K562 (cell line): ENCODE data around the gene UBE2L3. TPM values are rescaled to one million over a fixed set of nuclear protein-coding genes. Genes with fewer than 3 reads are reported as not detected.

Experiments used
- CEBPG ChIP-seq, 3 experiments: fragments of 200-800 bp in 1 of 3; sonication (Bioruptor generic) in 1 of 3; sonication (generic) in 1 of 3; formaldehyde crosslinking in 1 of 3; IDR thresholded peaks in 2 of 3; conservative IDR thresholded peaks in 1 of 3; 2 replicates each; pipeline versions ENCODE4 v1.6.1 to v1.8.0; 2016 to 2022; ENCODE audit warnings: missing compliant biosample characterization in 2 of 3, missing genetic modification characterization in 2 of 3, mild to moderate bottlenecking in 1 of 3, missing genetic modification reagents in 1 of 3
- CHCHD3 ChIP-seq: fragments of 250-450 bp; sonication (Bioruptor Pico); IDR thresholded peaks from 2 replicates; pipeline ENCODE4 v2.1.2; 2022; ENCODE audit warnings: mild to moderate bottlenecking
- GMEB1 ChIP-seq: fragments of 250-450 bp; sonication (Bioruptor Pico); IDR thresholded peaks from 2 replicates; pipeline ENCODE4 v1.4.0; 2020; ENCODE audit warnings: mild to moderate bottlenecking
- HDAC8 ChIP-seq: fragments of 450-650 bp; IDR thresholded peaks from 2 replicates; pipeline ENCODE4 v1.6.1; 2016; ENCODE audit warnings: mild to moderate bottlenecking, missing genetic modification characterization, moderate library complexity, missing compliant biosample characterization
- HMG20B ChIP-seq: fragments of 250-450 bp; sonication (Bioruptor Pico); IDR thresholded peaks from 2 replicates; pipeline ENCODE4 v1.5.0; 2021; ENCODE audit warnings: mild to moderate bottlenecking
- MTF1 ChIP-seq: fragments of 250-450 bp; sonication (Bioruptor Pico); IDR thresholded peaks from 2 replicates; pipeline ENCODE4 v1.9.0; 2021; ENCODE audit warnings: moderate library complexity, mild to moderate bottlenecking, inconsistent platforms, borderline replicate concordance
- NCOA1 ChIP-seq: fragments of 450-650 bp; IDR thresholded peaks from 2 replicates; pipeline ENCODE4 v1.6.1; 2016; ENCODE audit warnings: low read depth
- PHB ChIP-seq: fragments of 250-450 bp; sonication (Bioruptor Pico); IDR thresholded peaks from 2 replicates; pipeline ENCODE4 v1.5.0; 2021
- PRDM10 ChIP-seq: fragments of 450-650 bp; IDR thresholded peaks from 2 replicates; pipeline ENCODE4 v1.6.1; 2018; ENCODE audit not compliant: partially characterized antibody
- RB1 ChIP-seq: fragments of 450-650 bp; IDR thresholded peaks from 2 replicates; pipeline ENCODE4 v1.6.1; 2017; ENCODE audit warnings: low read depth, mild to moderate bottlenecking
- TAF7 ChIP-seq: fragments of 450-650 bp; IDR thresholded peaks from 2 replicates; pipeline ENCODE4 v1.6.1; 2016; ENCODE audit warnings: missing genetic modification characterization, missing compliant biosample characterization
- TCF15 ChIP-seq: fragments of 250-450 bp; sonication (Bioruptor Pico); IDR thresholded peaks from 2 replicates; pipeline ENCODE4 v1.8.0; 2022; ENCODE audit warnings: moderate library complexity, mild to moderate bottlenecking, inconsistent platforms
- TEAD4 ChIP-seq, 2 experiments: sonication (generic) in 1 of 2; formaldehyde crosslinking in 1 of 2; IDR thresholded peaks; 2 replicates each; pipeline versions ENCODE4 v1.6.1 to v1.8.0; 2012 to 2022; ENCODE audit warnings: borderline replicate concordance in 1 of 2, inconsistent platforms in 1 of 2, low read length in 1 of 2, mild to moderate bottlenecking in 1 of 2, missing genetic modification reagents in 1 of 2
- ZBTB5 ChIP-seq: fragments of 450-650 bp; IDR thresholded peaks from 2 replicates; pipeline ENCODE4 v1.6.1; 2017; ENCODE audit warnings: antibody characterized with exemption
- ZNF274 ChIP-seq: IDR thresholded peaks from 2 replicates; pipeline ENCODE4 v1.6.1; 2011; ENCODE audit warnings: low read depth, mild to moderate bottlenecking, low read length, moderate library complexity, borderline replicate concordance
- polyA plus RNA-seq, 8 experiments: library from polyadenylated mRNA; depleted of rRNA in 4 of 8; stranded (reverse) in 5 of 8; unstranded in 3 of 8; fragments of >200 nt; fragmentation: Nextera tagmentation in 2 of 8; fragmentation: Illumina TruSeq in 1 of 8; extraction: Ambion mirVana in 2 of 8; extraction: Trizol in 1 of 8; gene quantifications; 2 replicates each; pipeline versions ENCODE4 v1.2.1 to v1.2.3, GENCODE V29; 2011 to 2014; ENCODE audit warnings: inconsistent platforms in 1 of 8, missing spikeins in 1 of 8
- total RNA-seq, 7 experiments: library from RNA; depleted of rRNA in 6 of 7; stranded (reverse); fragments of >200 nt in 6 of 7; fragmentation: Illumina TruSeq in 2 of 7; extraction: Trizol in 2 of 7; gene quantifications; 2 replicates each; pipeline versions ENCODE4 v1.2.1 to v1.2.3, GENCODE V29; 2011 to 2021; ENCODE audit warnings: low replicate concordance in 1 of 7
- TF ChIP-seq, protein P1 (sequence below): fragments of 250-450 bp; sonication (Bioruptor Pico); IDR thresholded peaks from 2 replicates; pipeline ENCODE4 v1.4.0; 2020; ENCODE audit warnings: borderline replicate concordance

UBE2L3 gene
- total and polyA plus RNA-seq, 9 of the 15 experiments (the other 6 are each of a cell fraction or from before 2014, with no cell fraction given): 215 to 625 (median 285) TPM

- no peak for TF ChIP-seq TAF7 (tag)
- no peak for TF ChIP-seq PHB
- TF ChIP-seq, protein P1, sequence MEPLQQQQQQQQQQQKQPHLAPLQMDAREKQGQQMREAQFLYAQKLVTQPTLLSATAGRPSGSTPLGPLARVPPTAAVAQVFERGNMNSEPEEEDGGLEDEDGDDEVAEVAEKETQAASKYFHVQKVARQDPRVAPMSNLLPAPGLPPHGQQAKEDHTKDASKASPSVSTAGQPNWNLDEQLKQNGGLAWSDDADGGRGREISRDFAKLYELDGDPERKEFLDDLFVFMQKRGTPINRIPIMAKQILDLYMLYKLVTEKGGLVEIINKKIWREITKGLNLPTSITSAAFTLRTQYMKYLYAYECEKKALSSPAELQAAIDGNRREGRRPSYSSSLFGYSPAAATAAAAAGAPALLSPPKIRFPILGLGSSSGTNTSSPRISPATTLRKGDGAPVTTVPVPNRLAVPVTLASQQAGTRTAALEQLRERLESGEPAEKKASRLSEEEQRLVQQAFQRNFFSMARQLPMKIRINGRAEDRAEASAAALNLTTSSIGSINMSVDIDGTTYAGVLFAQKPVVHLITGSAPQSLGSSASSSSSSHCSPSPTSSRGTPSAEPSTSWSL: peak; percentile 93; the same call in 1 of the 2 replicates
- TF ChIP-seq PRDM10: no peak
- no peak for TF ChIP-seq ZBTB5
- TF ChIP-seq HMG20B (CRISPR knock-in tag): no peak
- no peak for TF ChIP-seq HDAC8 (tag)
- TF ChIP-seq GMEB1 (CRISPR knock-in tag): no peak
- TF ChIP-seq CEBPG (CRISPR knock-in tag; IDR thresholded peaks at IDR 0.05): peak; percentile 84
- TF ChIP-seq CEBPG (tag; conservative IDR thresholded peaks at IDR 0.05 in 1 of 2, IDR thresholded peaks at IDR 0.05 in 1 of 2): peak; percentile 61 to 75
- no peak for TF ChIP-seq ZNF274
- TF ChIP-seq TCF15 (CRISPR knock-in tag): no peak
- no peak for TF ChIP-seq MTF1 (CRISPR knock-in tag)
- no peak for TF ChIP-seq NCOA1
- no peak for TF ChIP-seq RB1
- no peak for TF ChIP-seq TEAD4 (IDR thresholded peaks at IDR 0.05; ENCODE audit: low read length)
- TF ChIP-seq TEAD4 (CRISPR knock-in tag; IDR thresholded peaks at IDR 0.05; ENCODE audit: borderline replicate concordance): peak; percentile 17; the same call in 1 of the 2 replicates
- TF ChIP-seq CHCHD3: peak; percentile 10; the same call in 1 of the 2 replicates
Measured at GRCh38 chr22:21582801-21583740, 15.6 kb downstream of the UBE2L3 start (continued).
